ENCODE results near the gene C8B. TPM values are rescaled to one million over a fixed set of nuclear protein-coding genes. Genes with fewer than 3 reads are reported as not detected.

Gene C8B
- total and polyA plus RNA-seq, 9 of the 15 experiments (the other 6 are each of a cell fraction or from before 2014, with no cell fraction given), result not detected

GRCh38 chr1:56898879-56899278 is 66.9 kb downstream of the C8B start:
- H3K27me3 ChIP-seq (ENCODE audit: control insufficient read depth in 2 of 2, insufficient read depth in 2 of 2, low read length in 2 of 2), result no peaks in the 10 kb centered on the region
- H3K9ac ChIP-seq (ENCODE audit: insufficient read depth in 1 of 2, low read depth in 2 of 2, low read length in 2 of 2), result no peak overlapping the region
- H3K27ac ChIP-seq (ENCODE audit: extremely low read depth, low read depth, low read length), result no peak overlapping the region
- H3K4me3 ChIP-seq, result no peak overlapping the region
- 5% methylated on average over 2 of the region's 2 CpGs for WGBS (ENCODE audit: insufficient coverage, low coverage, missing lambda C conversion rate)
- TF ChIP-seq RFX1 (IDR thresholded peaks at IDR 0.05) (peak; percentile 79), ZNF589 (CRISPR knock-in tag; IDR thresholded peaks at IDR 0.05; ENCODE audit: low read depth) (no peak), ELF1 (tag; IDR thresholded peaks at IDR 0.05) (no peak)
- H3K9me1 ChIP-seq (ENCODE audit: control insufficient read depth, insufficient read depth, low read length), result no peaks in the 10 kb centered on the region
- no peak for ATAC-seq
- no peaks in the 10 kb centered on the region for H3K4me1 ChIP-seq (replicated peaks in 1 of 2; ENCODE audit: control insufficient read depth in 2 of 2, insufficient read depth in 2 of 2, low read length in 2 of 2)
- H4K20me1 ChIP-seq (replicated peaks; ENCODE audit: control insufficient read depth, insufficient read depth, low read length), result no peaks in the 10 kb centered on the region
- H3K9me3 ChIP-seq (replicated peaks; ENCODE audit: control insufficient read depth, insufficient read depth, low read depth, low read length), result no peaks in the 10 kb centered on the region
- intact Hi-C loops (cut with micrococcal nuclease) (no loop called here), in situ Hi-C loops (cut with MboI) (no loop called here)
- CTCF ChIA-PET (ENCODE audit: low intra/inter-chr PET ratio), result no interaction called here
- no TSS peak for BruUV-seq (replicated peaks)
- H2AFZ ChIP-seq (ENCODE audit: low read depth, low read length), result no peak overlapping the region
- POLR2A ChIA-PET, result no interaction called here
- no peak for DNase-seq (ENCODE audit: extremely low read depth in 1 of 4, low spot score in 3 of 4)
- FAIRE-seq, result no peak
- H3K36me3 ChIP-seq (ENCODE audit: control insufficient read depth, insufficient read depth, low read length), result no peaks in the 10 kb centered on the region
- H3K79me2 ChIP-seq (ENCODE audit: control insufficient read depth, insufficient read depth, low read length), result no peaks in the 10 kb centered on the region
- H3K4me2 ChIP-seq (ENCODE audit: insufficient read depth, low read length), result no peak overlapping the region

- in situ Hi-C loops (cut with MboI), result no loop called here
- H3K9ac ChIP-seq (ENCODE audit: insufficient read depth in 1 of 2, low read depth in 2 of 2, low read length in 2 of 2), result no peak overlapping the region
- no TSS peak for BruUV-seq (replicated peaks)
- TF ChIP-seq LEF1 (IDR thresholded peaks at IDR 0.05) (no peak), ZNF512 (tag; IDR thresholded peaks at IDR 0.05) (no peak), ZNF644 (tag; IDR thresholded peaks at IDR 0.05; ENCODE audit: low read depth) (no peak), SAFB (IDR thresholded peaks at IDR 0.05; ENCODE audit: borderline replicate concordance, low read depth, low read length) (no peak), HMG20B (CRISPR knock-in tag; IDR thresholded peaks at IDR 0.05) (no peak), CUX1 (CRISPR knock-in tag; IDR thresholded peaks at IDR 0.05) (no peak)
These were observed 67.8 kb downstream of the C8B start for GRCh38 chr1:56898005-56898373.

More at GRCh38 chr1:56898005-56898373, 67.8 kb downstream of the C8B start:
- Histone ChIP-seq H3K79me2 (ENCODE audit: control insufficient read depth, insufficient read depth, low read length) (no peaks in the 10 kb centered on the region), H3K36me3 (ENCODE audit: control insufficient read depth, insufficient read depth, low read length) (no peaks in the 10 kb centered on the region), H3K9me1 (ENCODE audit: control insufficient read depth, insufficient read depth, low read length) (no peaks in the 10 kb centered on the region), H3K27me3 (ENCODE audit: control insufficient read depth in 2 of 2, insufficient read depth in 2 of 2, low read length in 2 of 2) (no peaks in the 10 kb centered on the region), H4K20me1 (replicated peaks; ENCODE audit: control insufficient read depth, insufficient read depth, low read length) (no peaks in the 10 kb centered on the region), H2AFZ (ENCODE audit: low read depth, low read length) (no peak overlapping the region), H3K4me3 (no peak overlapping the region), H3K9me3 (replicated peaks; ENCODE audit: control insufficient read depth, insufficient read depth, low read depth, low read length) (no peaks in the 10 kb centered on the region), H3K4me1 (replicated peaks in 1 of 2; ENCODE audit: control insufficient read depth in 2 of 2, insufficient read depth in 2 of 2, low read length in 2 of 2) (no peaks in the 10 kb centered on the region), H3K4me2 (ENCODE audit: insufficient read depth, low read length) (no peak overlapping the region), H3K27ac (ENCODE audit: extremely low read depth, low read depth, low read length) (no peak overlapping the region)
- intact Hi-C loops (cut with micrococcal nuclease), result no loop called here
- 4% methylated on average over 2 of the region's 2 CpGs for WGBS (ENCODE audit: insufficient coverage, low coverage, missing lambda C conversion rate)
- DNase-seq (ENCODE audit: extremely low read depth in 1 of 4, low spot score in 3 of 4) (no peak), FAIRE-seq (no peak), ATAC-seq (no peak)
- ChIA-PET POLR2A (no interaction called here), CTCF (ENCODE audit: low intra/inter-chr PET ratio) (no interaction called here)
